NCI-H2081 (cell line): ENCODE measurements around the gene DIPK1B.

Experiments used
- DNase-seq, 2 experiments: peaks; one replicate each; lab custom pipeline; 2025; lab: John Stamatoyannopoulos, UW

The DIPK1B gene

GRCh38 chr9:136739509-136739908 lies 27.1 kb downstream of the DIPK1B start:
- DNase-seq, result no peak

- DNase-seq, result no peak
Observed at GRCh38 chr9:136740069-136740468, 27.7 kb downstream of the DIPK1B start.

GRCh38 chr9:136740491-136740890 lies 28.1 kb downstream of the DIPK1B start:
- DNase-seq, result no peak

- DNase-seq, result no peak
Observed at GRCh38 chr9:136740971-136741882, 28.9 kb downstream of the DIPK1B start.

- DNase-seq, result no peak
Observed at GRCh38 chr9:136741883-136742571, 29.7 kb downstream of the DIPK1B start.

GRCh38 chr9:136742591-136743391 lies 30.4 kb downstream of the DIPK1B start, which contains the start of gene LCN10:
Gene LCN10, minus strand, starts transcription at chr9:136742940. Its CDS starts 37 bp downstream, at chr9:136742903.
- DNase-seq, result no peak

GRCh38 chr9:136743639-136744211 lies 31.4 kb downstream of the DIPK1B start:
- no peak for DNase-seq

- no peak for DNase-seq
Observed at GRCh38 chr9:136744773-136745172, 32.4 kb downstream of the DIPK1B start.

GRCh38 chr9:136745389-136746154 lies 33.2 kb downstream of the DIPK1B start:
- no peak for DNase-seq

- DNase-seq, result no peak
Observed at GRCh38 chr9:136746155-136746490, 33.8 kb downstream of the DIPK1B start.

GRCh38 chr9:136746621-136747020 lies 34.2 kb downstream of the DIPK1B start:
- DNase-seq, result no peak

GRCh38 chr9:136747161-136748060 lies 35.0 kb downstream of the DIPK1B start:
- no peak for DNase-seq

GRCh38 chr9:136748201-136748600 lies 35.8 kb downstream of the DIPK1B start, which contains the start of gene LCN6:
Gene LCN6, minus strand, starts transcription at chr9:136748525. Its CDS starts 42 bp downstream, at chr9:136748483.
- DNase-seq, result no peak

GRCh38 chr9:136748666-136749611 lies 36.6 kb downstream of the DIPK1B start:
- no peak for DNase-seq

GRCh38 chr9:136750526-136750925 lies 38.2 kb downstream of the DIPK1B start:
- DNase-seq, result no peak

- no peak for DNase-seq
Observed at GRCh38 chr9:136751244-136751643, 38.9 kb downstream of the DIPK1B start.

- DNase-seq, result no peak
Observed at GRCh38 chr9:136751814-136752213, 39.4 kb downstream of the DIPK1B start.

GRCh38 chr9:136753371-136754058 lies 41.1 kb downstream of the DIPK1B start:
- no peak for DNase-seq
